GM21360 (cell line): Measurements from ENCODE around the gene LYPD5.

Experiments
- ATAC-seq: cut with Tn5 transposase; IDR thresholded peaks from one replicate; pipeline ENCODE4 v1.9.1; 2021; ENCODE audit warnings: mild to moderate bottlenecking, moderate library complexity; ENCODE audit not compliant: unreplicated experiment

The LYPD5 gene

GRCh38 chr19:43754503-43755255 lies 47.6 kb downstream of the LYPD5 start, which contains the start of gene SMG9:
SMG9 (minus strand) TSS chr19:43754962; CDS start chr19:43750741, 4,221 bp downstream.
- peak; percentile 41 for ATAC-seq

GRCh38 chr19:43754253-43754502 lies 48.1 kb downstream of the LYPD5 start:
- no peak for ATAC-seq

GRCh38 chr19:43752287-43752875 lies 49.9 kb downstream of the LYPD5 start:
- ATAC-seq: no peak

GRCh38 chr19:43751466-43752220 lies 50.6 kb downstream of the LYPD5 start:
- no peak for ATAC-seq

GRCh38 chr19:43749898-43750297 lies 52.3 kb downstream of the LYPD5 start:
- no peak for ATAC-seq

GRCh38 chr19:43749152-43749551 lies 53.1 kb downstream of the LYPD5 start:
- no peak for ATAC-seq

GRCh38 chr19:43748685-43749084 lies 53.6 kb downstream of the LYPD5 start:
- ATAC-seq: no peak

- ATAC-seq: no peak
Observed at GRCh38 chr19:43748205-43748594, 54.0 kb downstream of the LYPD5 start.

GRCh38 chr19:43747557-43748204 lies 54.6 kb downstream of the LYPD5 start:
- ATAC-seq: no peak
